ENCODE results near the gene PDCD7. TPM values are rescaled to one million over a fixed set of nuclear protein-coding genes. Genes with fewer than 3 reads are reported as not detected.
A peak's percentile ranks its signal among the peaks of the same experiment; 100 is the strongest.

The PDCD7 gene
- total RNA-seq, 4 donors from 2014 or later, result 12.1 to 20.8 (median 16.6) TPM

- Histone ChIP-seq H3K4me3 (no peak overlapping the region), H3K36me3 (peaks cover 0 to 96% (median 16%) of the 10 kb centered on the region in 3 donors), H3K27ac (no peak overlapping the region), H3K9me3 (no peaks in the 10 kb centered on the region), H3K4me1 (peaks cover 0 to 59% (median 15%) of the 10 kb centered on the region in 3 donors), H3K27me3 (no peaks in the 10 kb centered on the region)
- TF ChIP-seq CTCF (IDR thresholded peaks at IDR 0.05), result no peak
- TF ChIP-seq POLR2A (IDR thresholded peaks at IDR 0.05), result no peak
- no peak for DNase-seq
- intact Hi-C loops (cut with DNase I), result no loop called here
These were observed 42.4 kb upstream of the PDCD7 start for GRCh38 chr15:65176056-65176455.

GRCh38 chr15:65175511-65175910 is 41.9 kb upstream of the PDCD7 start:
- Histone ChIP-seq H3K9me3 (no peaks in the 10 kb centered on the region), H3K4me1 (peaks cover 0 to 56% (median 14%) of the 10 kb centered on the region in 3 donors), H3K27me3 (no peaks in the 10 kb centered on the region), H3K36me3 (peaks cover 0 to 97% (median 21%) of the 10 kb centered on the region in 3 donors), H3K27ac (no peak overlapping the region), H3K4me3 (no peak overlapping the region)
- intact Hi-C loops (cut with DNase I), result no loop called here
- no peak for DNase-seq
- WGBS, 2 donors, result 90 to 91% methylated on average over 5 of the region's 5 CpGs
- TF ChIP-seq POLR2A (IDR thresholded peaks at IDR 0.05), result no peak
- no peak for TF ChIP-seq CTCF (IDR thresholded peaks at IDR 0.05)

- no peaks in the 10 kb centered on the region for H3K9me3 ChIP-seq
- H3K27ac ChIP-seq, result no peak overlapping the region
- H3K4me1 ChIP-seq, result peaks cover 0 to 47% (median 10%) of the 10 kb centered on the region in 3 donors
- TF ChIP-seq CTCF (IDR thresholded peaks at IDR 0.05) (no peak), POLR2A (IDR thresholded peaks at IDR 0.05) (no peak)
- no peak for DNase-seq
- intact Hi-C loops (cut with DNase I), result no loop called here
- peaks cover 0 to 100% (median 22%) of the 10 kb centered on the region in 3 donors for H3K36me3 ChIP-seq
- WGBS, 2 donors, result 88 to 90% methylated on average over 3 to 5 of the region's 5 CpGs
- H3K27me3 ChIP-seq, result no peaks in the 10 kb centered on the region
- H3K4me3 ChIP-seq, result no peak overlapping the region
These were observed 40.9 kb upstream of the PDCD7 start for GRCh38 chr15:65174509-65174908.

- Histone ChIP-seq H3K27ac (peak overlapping the region in 3 of 4 donors; percentile 29 to 46 (median 38)), H3K36me3 (peaks cover 0 to 93% (median 22%) of the 10 kb centered on the region in 3 donors)
- WGBS, 2 donors, result 78 to 82% methylated on average over 5 of the region's 5 CpGs
These were observed 38.9 kb upstream of the PDCD7 start for GRCh38 chr15:65172531-65172930.

GRCh38 chr15:65171428-65171827 is 37.8 kb upstream of the PDCD7 start:
- no peak for DNase-seq
- intact Hi-C loops (cut with DNase I), result no loop called here
- peaks cover 0 to 93% (median 26%) of the 10 kb centered on the region in 3 donors for H3K36me3 ChIP-seq
- no peak for TF ChIP-seq POLR2A (IDR thresholded peaks at IDR 0.05)
- TF ChIP-seq CTCF (IDR thresholded peaks at IDR 0.05), result no peak
- 71 to 85% methylated on average over 5 of the region's 5 CpGs for WGBS, 2 donors
- H3K4me3 ChIP-seq, result no peak overlapping the region
- peak overlapping the region in 2 of 4 donors; percentile 9 to 56 for H3K27ac ChIP-seq
- H3K27me3 ChIP-seq, result no peaks in the 10 kb centered on the region
- H3K4me1 ChIP-seq, result peaks cover 0 to 25% (median 0%) of the 10 kb centered on the region in 3 donors
- H3K9me3 ChIP-seq, result no peaks in the 10 kb centered on the region

More at GRCh38 chr15:65172531-65172930, 38.9 kb upstream of the PDCD7 start:
- intact Hi-C loops (cut with DNase I), result no loop called here
- H3K27me3 ChIP-seq, result no peaks in the 10 kb centered on the region
- DNase-seq, result no peak
- no peak overlapping the region for H3K4me3 ChIP-seq
- no peaks in the 10 kb centered on the region for H3K9me3 ChIP-seq
- TF ChIP-seq POLR2A (IDR thresholded peaks at IDR 0.05), result no peak
- no peak for TF ChIP-seq CTCF (IDR thresholded peaks at IDR 0.05)
- peaks cover 0 to 27% (median 0%) of the 10 kb centered on the region in 3 donors for H3K4me1 ChIP-seq
